SK-N-SH (cell line): ENCODE results near the gene SLC1A7. TPM values are rescaled to one million over a fixed set of nuclear protein-coding genes. Genes with fewer than 3 reads are reported as not detected.

Experiments used
- CTCF ChIA-PET: fragments of 300-600, 350-600 bp; formaldehyde crosslinking; extraction: SDS; loops from one replicate; lab custom pipeline; 2021; lab: Yijun Ruan, JAX
- POLR2A ChIA-PET: fragments of 350-600 bp; sonication (Branson Sonifier 250); formaldehyde crosslinking; extraction: SDS; loops from one replicate; lab custom pipeline; 2020; ENCODE audit warnings: antibody characterized with exemption, inconsistent platforms; lab: Yijun Ruan, JAX
- DNase-seq: peaks from one replicate; pipeline ENCODE4 v3.0.0; 2012
- H2AFZ ChIP-seq: fragments of 200-600 bp; sonication (generic); 2 replicates; pipeline ENCODE4 v1.8.1; 2016; ENCODE audit warnings: antibody characterized with exemption, mild to moderate bottlenecking, low read depth
- H3F3A ChIP-seq: fragments of 200-600 bp; sonication (generic); replicated peaks from 2 replicates; pipeline ENCODE3; 2016; ENCODE audit warnings: antibody characterized with exemption, mild to moderate bottlenecking; ENCODE audit not compliant: insufficient read depth
- H3K27ac ChIP-seq, 2 experiments: fragments of 200-500 bp in 1 of 2; fragments of 200-600 bp in 1 of 2; sonication (Bioruptor generic) in 1 of 2; sonication (generic), shearing (Covaris generic) in 1 of 2; 2 replicates each; pipeline versions ENCODE4 v1.5.1 to v1.6.1; 2014 to 2016; ENCODE audit warnings: low read depth in 2 of 2, inconsistent platforms in 1 of 2, low read length in 1 of 2, mild to moderate bottlenecking in 1 of 2, mixed read lengths in 1 of 2
- H3K27me3 ChIP-seq: fragments of 200-600 bp; sonication (generic), shearing (Covaris generic); 2 replicates; pipeline ENCODE4 v1.6.1; 2016; ENCODE audit warnings: mixed run types; ENCODE audit not compliant: insufficient read depth
- H3K36me3 ChIP-seq, 2 experiments: fragments of 200-500 bp in 1 of 2; fragments of 200-600 bp in 1 of 2; sonication (Bioruptor generic) in 1 of 2; sonication (generic) in 1 of 2; replicated peaks in 1 of 2; 2 replicates each; pipeline versions ENCODE3 to v1.5.1; 2014 to 2016; ENCODE audit warnings: low read length in 1 of 2, mild to moderate bottlenecking in 1 of 2; ENCODE audit not compliant: insufficient read depth in 2 of 2, control insufficient read depth in 1 of 2
- H3K4me1 ChIP-seq, 2 experiments: fragments of 200-500 bp in 1 of 2; fragments of 200-600 bp in 1 of 2; sonication (Bioruptor generic) in 1 of 2; sonication (generic), shearing (Covaris generic) in 1 of 2; 2 replicates each; pipeline versions ENCODE4 v1.5.1 to v1.6.1; 2014 to 2016; ENCODE audit warnings: low read depth in 1 of 2, low read length in 1 of 2, mixed run types in 1 of 2; ENCODE audit not compliant: insufficient read depth in 2 of 2, control insufficient read depth in 1 of 2
- H3K4me2 ChIP-seq: fragments of 200-600 bp; sonication (generic), shearing (Covaris generic); 2 replicates; pipeline ENCODE4 v1.6.1; 2017; ENCODE audit warnings: mixed run types
- H3K4me3 ChIP-seq, 2 experiments: fragments of 200-500 bp in 1 of 2; fragments of 200-600 bp in 1 of 2; sonication (Bioruptor generic) in 1 of 2; sonication (generic), shearing (Covaris generic) in 1 of 2; 2 replicates each; pipeline versions ENCODE4 v1.5.1 to v1.8.1; 2014 to 2016; ENCODE audit warnings: low read depth in 2 of 2, inconsistent platforms in 1 of 2, low read length in 1 of 2, mild to moderate bottlenecking in 1 of 2, mixed read lengths in 1 of 2, moderate library complexity in 1 of 2
- H3K79me2 ChIP-seq: fragments of 200-600 bp; sonication (generic); 2 replicates; pipeline ENCODE4 v1.8.1; 2017; ENCODE audit warnings: mild to moderate bottlenecking; ENCODE audit not compliant: insufficient read depth
- H3K9ac ChIP-seq: fragments of 200-600 bp; sonication (generic); 2 replicates; pipeline ENCODE4 v1.6.1; 2017; ENCODE audit warnings: mixed run types
- H3K9me2 ChIP-seq: fragments of 200-600 bp; sonication (generic); 2 replicates; pipeline ENCODE4 v1.6.1; 2017; ENCODE audit warnings: mixed run types
- H3K9me3 ChIP-seq: fragments of 200-600 bp; sonication (generic); 2 replicates; pipeline ENCODE4 v1.6.1; 2017; ENCODE audit warnings: mixed run types, mild to moderate bottlenecking, moderate library complexity
- H4K20me1 ChIP-seq: fragments of 200-600 bp; sonication (generic); 2 replicates; pipeline ENCODE4 v1.6.1; 2017; ENCODE audit warnings: mild to moderate bottlenecking, mixed run types; ENCODE audit not compliant: insufficient read depth
- ELF1 ChIP-seq: IDR thresholded peaks from 2 replicates; pipeline ENCODE4 v1.4.0; 2012
- FOSL2 ChIP-seq: IDR thresholded peaks from 2 replicates; pipeline ENCODE4 v1.4.0; 2012; ENCODE audit warnings: low read depth, mild to moderate bottlenecking, moderate library complexity, borderline replicate concordance
- MEF2A ChIP-seq: IDR thresholded peaks from 2 replicates; pipeline ENCODE4 v1.4.0; 2012; ENCODE audit warnings: low read depth, borderline replicate concordance
- MXI1 ChIP-seq: IDR thresholded peaks from 2 replicates; pipeline ENCODE4 v1.6.1; 2012; ENCODE audit warnings: mild to moderate bottlenecking, low read depth, low read length, improper control_type of control experiment
- REST ChIP-seq: IDR thresholded peaks from 2 replicates; pipeline ENCODE4 v1.6.1; 2012; ENCODE audit warnings: mild to moderate bottlenecking, low read depth, low read length, moderate library complexity
- USF2 ChIP-seq: fragments of 150-350 bp; IDR thresholded peaks from 2 replicates; pipeline ENCODE4 v1.6.1; 2017; ENCODE audit warnings: antibody characterized with exemption, low read length, low read depth, borderline replicate concordance
- WGBS: methylation state at CpG from one replicate; pipeline ENCODE4 v1.1.6; 2017; ENCODE audit warnings: low lambda C conversion rate; 5-methylcytosine and 5-hydroxymethylcytosine counted together
- polyA plus RNA-seq, 3 experiments: library from polyadenylated mRNA; depleted of rRNA; stranded (reverse); fragments of >200 nt; gene quantifications; 2 replicates each; pipeline ENCODE4 v1.2.3, GENCODE V29; 2012
- TF ChIP-seq, protein P1 (sequence below): IDR thresholded peaks from 2 replicates; pipeline ENCODE4 v1.4.0; 2012; ENCODE audit warnings: low read depth, borderline replicate concordance

The SLC1A7 gene
- polyA plus RNA-seq, 1 of the 3 experiments (the other 2 are of a cell fraction) = not detected

DNA sequence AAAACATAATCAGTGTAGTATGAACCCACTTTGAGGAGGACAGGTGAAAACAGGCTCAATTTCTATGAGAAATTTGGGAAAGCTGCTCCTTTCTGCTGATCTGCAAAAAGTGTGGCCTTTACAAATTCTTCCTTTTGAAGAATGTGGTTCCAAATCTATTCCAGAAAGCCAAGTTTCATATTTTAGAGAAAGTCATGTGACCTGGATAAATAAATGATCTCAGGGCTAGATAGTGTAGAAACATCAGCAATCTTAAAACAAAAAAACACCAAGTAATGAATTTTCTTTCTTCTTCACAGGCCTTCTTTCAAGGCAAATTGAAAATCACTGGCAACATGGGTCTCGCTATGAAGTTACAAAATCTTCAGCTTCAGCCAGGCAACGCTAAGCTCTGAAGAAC, 92.1 kb downstream of the SLC1A7 start (continued):
- TF ChIP-seq, protein P1, sequence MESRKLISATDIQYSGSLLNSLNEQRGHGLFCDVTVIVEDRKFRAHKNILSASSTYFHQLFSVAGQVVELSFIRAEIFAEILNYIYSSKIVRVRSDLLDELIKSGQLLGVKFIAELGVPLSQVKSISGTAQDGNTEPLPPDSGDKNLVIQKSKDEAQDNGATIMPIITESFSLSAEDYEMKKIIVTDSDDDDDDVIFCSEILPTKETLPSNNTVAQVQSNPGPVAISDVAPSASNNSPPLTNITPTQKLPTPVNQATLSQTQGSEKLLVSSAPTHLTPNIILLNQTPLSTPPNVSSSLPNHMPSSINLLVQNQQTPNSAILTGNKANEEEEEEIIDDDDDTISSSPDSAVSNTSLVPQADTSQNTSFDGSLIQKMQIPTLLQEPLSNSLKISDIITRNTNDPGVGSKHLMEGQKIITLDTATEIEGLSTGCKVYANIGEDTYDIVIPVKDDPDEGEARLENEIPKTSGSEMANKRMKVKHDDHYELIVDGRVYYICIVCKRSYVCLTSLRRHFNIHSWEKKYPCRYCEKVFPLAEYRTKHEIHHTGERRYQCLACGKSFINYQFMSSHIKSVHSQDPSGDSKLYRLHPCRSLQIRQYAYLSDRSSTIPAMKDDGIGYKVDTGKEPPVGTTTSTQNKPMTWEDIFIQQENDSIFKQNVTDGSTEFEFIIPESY = no peak
- TF ChIP-seq MEF2A = no peak
- no peak for TF ChIP-seq FOSL2

DNA sequence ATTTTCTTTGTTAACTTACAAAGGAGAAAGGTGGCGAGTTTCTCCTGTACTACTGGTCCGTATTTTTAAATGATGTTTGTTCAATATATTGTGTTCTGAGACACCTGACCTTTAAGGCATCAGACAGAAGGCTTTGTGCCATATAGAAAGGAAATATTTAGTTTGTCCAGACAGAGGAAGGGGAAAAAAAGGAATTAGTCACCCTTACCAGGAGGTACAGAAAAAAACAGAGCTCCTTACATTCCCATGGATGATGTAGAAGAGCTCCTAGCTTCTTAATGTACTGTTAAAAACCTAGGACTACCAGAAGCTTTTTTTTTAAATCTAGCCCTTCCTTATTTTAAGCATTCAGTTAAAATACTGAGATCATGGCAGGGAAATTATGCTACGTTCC, 92.9 kb downstream of the SLC1A7 start:
- peaks cover 22 to 27% of the 10 kb centered on the region in 2 experiments for H3K36me3 ChIP-seq
- CTCF ChIA-PET = interaction anchor here (1.3 kb wide), 1 partner anchor 136 kb away, joined by 4 read pairs; no protein-coding TSS in a partner anchor
- TF ChIP-seq, protein P1 = no peak
- no peak for TF ChIP-seq USF2
- no peak for TF ChIP-seq MXI1
- TF ChIP-seq REST = no peak
- no peak for TF ChIP-seq ELF1
- H3K9me3 ChIP-seq = no peaks in the 10 kb centered on the region
- DNase-seq = no peak
- H2AFZ ChIP-seq = no peak overlapping the region
- POLR2A ChIA-PET = no interaction called here
- no peaks in the 10 kb centered on the region for H3K9me2 ChIP-seq
- peaks cover 28 to 43% of the 10 kb centered on the region in 2 experiments for H3K4me1 ChIP-seq
- no peak overlapping the region for H3K9ac ChIP-seq
- no peaks in the 10 kb centered on the region for H4K20me1 ChIP-seq
- 0 out of 2 replicates have a peak overlapping the region, but pooled peaks have one; percentile 9 for H3K4me2 ChIP-seq
- WGBS = 86% methylated on average over 3 of the region's 3 CpGs
- peak overlapping the region; percentile 23 to 30; a peak in 2 of 4 replicates for H3K27ac ChIP-seq
- no peak overlapping the region for H3K4me3 ChIP-seq
- peaks cover 23% of the 10 kb centered on the region for H3F3A ChIP-seq
- no peaks in the 10 kb centered on the region for H3K27me3 ChIP-seq
- H3K79me2 ChIP-seq = no peaks in the 10 kb centered on the region
